Body of pancreas (tissue), 4 donors: ENCODE results near the gene ME3. TPM values are rescaled to one million over a fixed set of nuclear protein-coding genes. Genes with fewer than 3 reads are reported as not detected.

ENCODE experiments used
- ATAC-seq: fragments of 150-250 bp; one replicate; pipeline ENCODE4 v1.9.1; 2016
- DNase-seq, 4 donors: peaks; one replicate each; pipeline ENCODE4 v3.0.0-alpha.2; 2019
- H3K27ac ChIP-seq, 4 donors: fragments of 200-600 bp; sonication (generic); 1 replicate in 3 of 4; 2 replicates in 1 of 4; pipeline versions ENCODE4 v1.5.1 to v1.6.1; 2016 to 2019; ENCODE audit warnings: mild to moderate bottlenecking in 1 of 4, mixed read lengths in 1 of 4, moderate library complexity in 1 of 4
- H3K27me3 ChIP-seq, 2 donors: fragments of 200-600 bp; sonication (generic); one replicate each; pipeline ENCODE4 v1.6.0; 2016; ENCODE audit warnings: mild to moderate bottlenecking in 1 of 2
- H3K36me3 ChIP-seq, 2 donors: fragments of 200-600 bp; sonication (generic); replicated peaks in 1 of 2; 2 replicates each; pipeline ENCODE4 v1.5.1; 2016; ENCODE audit warnings: low read depth in 2 of 2; ENCODE audit not compliant: insufficient read depth in 1 of 2
- H3K4me1 ChIP-seq: fragments of 200-600 bp; sonication (generic); one replicate; pipeline ENCODE4 v1.6.0; 2016
- H3K4me3 ChIP-seq, 2 donors: fragments of 200-600 bp; sonication (generic); 1 replicate in 1 of 2; 2 replicates in 1 of 2; pipeline ENCODE4 v1.5.1; 2016 to 2019
- H3K9me3 ChIP-seq, 3 donors: fragments of 200-600 bp; sonication (generic); 1 replicate in 2 of 3; 2 replicates in 1 of 3; pipeline ENCODE4 v1.5.1; 2016
- POLR2A ChIP-seq, 3 donors: fragments of 450-650 bp; IDR thresholded peaks; one replicate each; pipeline ENCODE4 v1.6.1; 2016; ENCODE audit warnings: antibody characterized with exemption in 3 of 3, mild to moderate bottlenecking in 2 of 3
- WGBS, 2 donors: methylation state at CpG; one replicate each; pipeline ENCODE4 v1.1.5; 2017; 5-methylcytosine and 5-hydroxymethylcytosine counted together
- intact Hi-C: fragments of 100-400 bp; cut with DNase I; formaldehyde crosslinking; loops from one replicate; pipeline ENCODE4 v1.15.1; 2023
- total RNA-seq, 2 donors: library from RNA; depleted of rRNA; stranded (reverse); fragments of >200 nt; gene quantifications; one replicate each; pipeline ENCODE4 v1.1.0, GENCODE V29; 2016
- TF ChIP-seq, protein P1 (sequence below), 7 experiments: fragments of 450-650 bp in 4 of 7; fragments of 200-600 bp in 3 of 7; sonication (generic) in 3 of 7; IDR thresholded peaks; one replicate each; pipeline ENCODE4 v1.5.1; 2016 to 2019; ENCODE audit warnings: antibody characterized with exemption in 7 of 7

The ME3 gene
- total RNA-seq, 2 donors from 2014 or later: 20.8 to 54.7 TPM

DNA sequence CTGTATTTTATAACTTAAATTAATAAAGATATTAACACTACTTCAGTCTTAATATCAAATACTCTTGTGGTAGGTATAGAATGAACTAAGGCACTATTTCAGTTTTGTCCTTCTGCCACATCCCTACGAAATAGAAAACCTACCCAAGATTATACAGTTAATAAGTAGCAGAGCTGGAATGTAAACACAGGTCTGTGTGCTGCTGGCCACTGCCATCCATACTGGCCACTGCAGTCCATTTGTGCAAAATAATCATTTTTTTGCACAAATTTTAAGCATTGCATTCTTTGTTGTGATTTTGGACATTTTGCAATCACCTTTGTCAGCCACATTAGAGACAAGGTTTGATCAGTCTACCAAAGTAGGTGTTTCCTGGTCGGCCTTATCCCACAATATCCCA is 91.9 kb downstream of the ME3 start:
- intact Hi-C loops: no loop called here
- ATAC-seq: peak; percentile 43
- H3K27me3 ChIP-seq: no peaks in the 10 kb centered on the region
- H3K27ac ChIP-seq: peak overlapping the region in 1 of 4 donors; percentile 21
- no peak for TF ChIP-seq POLR2A (IDR thresholded peaks at IDR 0.05)
- TF ChIP-seq, protein P1, sequence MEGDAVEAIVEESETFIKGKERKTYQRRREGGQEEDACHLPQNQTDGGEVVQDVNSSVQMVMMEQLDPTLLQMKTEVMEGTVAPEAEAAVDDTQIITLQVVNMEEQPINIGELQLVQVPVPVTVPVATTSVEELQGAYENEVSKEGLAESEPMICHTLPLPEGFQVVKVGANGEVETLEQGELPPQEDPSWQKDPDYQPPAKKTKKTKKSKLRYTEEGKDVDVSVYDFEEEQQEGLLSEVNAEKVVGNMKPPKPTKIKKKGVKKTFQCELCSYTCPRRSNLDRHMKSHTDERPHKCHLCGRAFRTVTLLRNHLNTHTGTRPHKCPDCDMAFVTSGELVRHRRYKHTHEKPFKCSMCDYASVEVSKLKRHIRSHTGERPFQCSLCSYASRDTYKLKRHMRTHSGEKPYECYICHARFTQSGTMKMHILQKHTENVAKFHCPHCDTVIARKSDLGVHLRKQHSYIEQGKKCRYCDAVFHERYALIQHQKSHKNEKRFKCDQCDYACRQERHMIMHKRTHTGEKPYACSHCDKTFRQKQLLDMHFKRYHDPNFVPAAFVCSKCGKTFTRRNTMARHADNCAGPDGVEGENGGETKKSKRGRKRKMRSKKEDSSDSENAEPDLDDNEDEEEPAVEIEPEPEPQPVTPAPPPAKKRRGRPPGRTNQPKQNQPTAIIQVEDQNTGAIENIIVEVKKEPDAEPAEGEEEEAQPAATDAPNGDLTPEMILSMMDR (IDR thresholded peaks at IDR 0.05): no peak
- H3K9me3 ChIP-seq: no peaks in the 10 kb centered on the region
- DNase-seq: no peak
- WGBS, 2 donors: 14 to 26% methylated on average over 2 of the region's 2 CpGs
- H3K4me3 ChIP-seq: no peak overlapping the region
- H3K36me3 ChIP-seq: no peaks in the 10 kb centered on the region
- peaks cover 23% of the 10 kb centered on the region for H3K4me1 ChIP-seq

DNA sequence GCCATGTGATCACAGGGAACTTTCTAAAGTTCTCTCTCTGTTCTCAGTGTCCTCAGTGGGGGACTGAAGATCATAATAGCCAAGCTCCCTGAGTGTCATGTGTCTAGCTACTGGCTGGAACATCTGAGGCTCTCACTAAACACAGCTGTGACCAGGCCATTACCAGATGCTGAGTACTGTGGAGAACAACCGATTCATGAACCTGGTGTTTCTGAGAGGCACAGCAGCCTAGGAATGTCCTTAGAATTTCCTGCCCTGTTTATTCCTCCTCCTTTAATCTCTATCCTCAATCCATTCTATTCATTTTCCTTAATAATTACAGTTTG is 93.0 kb downstream of the ME3 start:
- Histone ChIP-seq H3K27ac (no peak overlapping the region), H3K4me3 (no peak overlapping the region), H3K4me1 (peaks cover 28% of the 10 kb centered on the region), H3K36me3 (no peaks in the 10 kb centered on the region), H3K27me3 (no peaks in the 10 kb centered on the region), H3K9me3 (no peaks in the 10 kb centered on the region)
- 85 to 100% methylated on average over 1 of the region's 1 CpG for WGBS, 2 donors
- DNase-seq (no peak), ATAC-seq (no peak)
- intact Hi-C loops: no loop called here
- TF ChIP-seq, protein P1 (IDR thresholded peaks at IDR 0.05): no peak
- no peak for TF ChIP-seq POLR2A (IDR thresholded peaks at IDR 0.05)

DNA sequence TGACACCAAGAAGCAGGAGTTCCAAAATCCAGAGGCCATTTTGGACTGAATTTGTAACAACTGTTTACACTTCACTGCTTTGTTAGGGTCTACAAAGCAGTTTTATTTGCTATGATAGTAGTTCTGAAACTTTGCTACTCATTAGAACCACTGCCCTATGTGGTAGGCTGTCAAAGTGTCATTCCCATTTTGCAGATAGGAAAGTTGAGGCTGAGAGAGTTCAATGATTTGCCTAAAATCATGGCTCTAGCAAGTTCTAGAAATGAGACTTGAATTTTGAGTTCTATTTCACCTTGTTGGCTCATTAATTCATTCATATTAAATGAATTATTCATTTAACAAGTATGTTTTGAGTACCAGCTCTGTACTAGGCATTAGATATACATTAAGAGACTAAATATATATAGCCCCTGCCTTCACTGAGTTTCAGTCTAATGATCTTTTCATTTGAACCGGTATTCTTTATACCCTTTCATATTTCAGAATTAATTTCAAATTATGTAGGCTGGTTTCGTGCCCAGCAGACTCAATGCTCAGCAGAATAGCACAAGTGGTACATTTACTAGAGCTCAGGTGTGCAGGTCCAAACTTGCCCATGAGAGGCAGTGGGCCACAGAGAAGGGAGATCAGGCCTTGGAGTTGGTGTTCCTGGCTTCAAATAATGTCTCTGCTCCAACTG is 93.5 kb downstream of the ME3 start:
- Histone ChIP-seq H3K9me3 (no peaks in the 10 kb centered on the region), H3K27ac (peak overlapping the region in 2 of 4 donors; percentile 51 to 52), H3K4me3 (no peak overlapping the region), H3K4me1 (peaks cover 30% of the 10 kb centered on the region), H3K27me3 (no peaks in the 10 kb centered on the region), H3K36me3 (no peaks in the 10 kb centered on the region)
- 91 to 98% methylated on average over 2 of the region's 2 CpGs for WGBS, 2 donors
- no peak for TF ChIP-seq POLR2A (IDR thresholded peaks at IDR 0.05)
- intact Hi-C loops: no loop called here
- no peak for ATAC-seq
- no peak for DNase-seq

DNA sequence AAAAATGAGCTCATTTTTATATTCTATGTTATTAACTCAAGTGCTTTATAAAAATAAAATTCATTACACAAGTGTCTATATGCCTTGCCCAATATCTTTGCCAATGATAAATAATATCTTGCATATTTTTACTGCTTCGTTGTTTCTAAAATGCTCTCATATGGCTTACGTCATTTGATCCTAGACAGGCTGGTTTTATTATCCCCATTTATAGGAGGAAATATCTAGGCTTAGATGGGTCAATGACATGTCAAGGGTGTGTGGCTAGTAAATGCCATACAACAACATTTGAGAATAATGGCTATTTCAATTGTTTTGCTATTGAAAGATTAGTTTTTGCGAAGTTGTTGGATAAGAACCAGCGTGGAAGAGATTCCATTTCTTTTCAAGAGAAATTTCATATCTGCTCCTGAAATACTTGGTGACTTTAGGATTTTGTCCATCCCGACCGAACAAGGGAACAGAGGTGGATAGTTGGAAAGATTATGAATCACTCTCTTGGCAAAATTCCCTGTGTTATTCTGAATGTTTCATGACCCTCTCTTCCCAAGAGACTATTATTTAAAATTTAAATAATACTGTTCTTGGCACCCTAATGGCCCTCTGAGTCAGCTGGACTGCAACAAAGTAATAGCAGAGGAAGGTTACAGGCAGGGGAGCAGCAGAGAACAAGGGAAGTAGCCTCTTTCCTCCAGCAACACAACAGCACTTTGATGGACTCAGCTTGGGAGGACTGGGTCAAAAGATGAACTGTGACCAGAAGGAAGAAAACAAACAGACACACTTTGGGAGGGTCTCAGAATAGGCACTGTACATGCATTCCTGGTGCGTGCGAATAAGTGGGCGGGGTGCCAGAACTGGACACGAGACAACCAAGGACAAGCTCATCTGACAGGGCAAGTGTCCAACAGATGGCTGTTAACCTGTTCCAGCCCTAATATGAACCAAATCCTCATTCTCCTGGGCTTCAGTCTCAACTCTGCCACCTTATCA is 94.5 kb downstream of the ME3 start:
- intact Hi-C loops: no loop called here
- 48 to 52% methylated on average over 10 of the region's 10 CpGs for WGBS, 2 donors

More for the DNA sequence above, 94.5 kb downstream of the ME3 start:
- no peaks in the 10 kb centered on the region for H3K9me3 ChIP-seq
- no peak overlapping the region for H3K4me3 ChIP-seq
- H3K4me1 ChIP-seq: peaks cover 30% of the 10 kb centered on the region
- ATAC-seq: peak; percentile 71
- TF ChIP-seq, protein P1 (IDR thresholded peaks at IDR 0.05): no peak
- no peak for TF ChIP-seq POLR2A (IDR thresholded peaks at IDR 0.05)
- H3K27me3 ChIP-seq: no peaks in the 10 kb centered on the region
- DNase-seq: peak; percentile 41 to 60 (median 49)
- H3K27ac ChIP-seq: peak overlapping the region in 2 of 4 donors; percentile 51 to 52
- no peaks in the 10 kb centered on the region for H3K36me3 ChIP-seq
